Heart left ventricle (tissue), 13 donors: ENCODE data around the gene FRRS1.

Source experiments
- CTCF ChIP-seq, 12 donors: fragments of 200-600 bp; sonication (generic) in 4 of 12; IDR thresholded peaks; one replicate each; pipeline versions ENCODE4 v1.5.0 to v1.8.0; 2018 to 2022; ENCODE audit warnings: antibody characterized with exemption in 12 of 12, mild to moderate bottlenecking in 5 of 12
- POLR2A ChIP-seq, 2 donors: fragments of 450-650 bp; IDR thresholded peaks; one replicate each; pipeline ENCODE4 v1.6.1; 2017; ENCODE audit warnings: antibody characterized with exemption in 2 of 2, mild to moderate bottlenecking in 2 of 2, moderate library complexity in 2 of 2
- donor health status: ischemic (EF 13 %, LVEDD 7.1; RV severe dilation, severe dysfunction).
- donor health status: DM: no; HTN: yes; CAD: no.
- donor health status: DM: no; HTN: no; CAD: no.
- donor health status: ischemic (EF 25% LVEDD 6.9; RV normal size, moderate dysfunction).
- donor health status: ischemic (EF 25% LVEDD 5.7; RV mildly dilated, moderate dysfunction).
- donor health status: ischemic (EF 35%, LVEDD 5.7; RV mildly dilated, moderate dysfunction).
- donor health status: nonischemic (EF 11% LVEDD 7.7; RV severe dilation, severe dysfunction).
- donor health status: DM: yes; HTN: yes; CAD: no.
- donor health status: PGD.
- donor health status: ischemic (EF 29% LVEDD 5.4; RV normal size, mild dysfunction).
- donor health status: nonischemic (EF 23%, LVEDD 6.1; RV moderate dilation, normal function).

- TF ChIP-seq POLR2A (IDR thresholded peaks at IDR 0.05) (no peak), CTCF (IDR thresholded peaks at IDR 0.05) (no peak)
These were observed 20.8 kb downstream of the FRRS1 start for GRCh38 chr1:99745684-99746083.
